ACC112 (cell line): Measurements from ENCODE around the gene MARCHF10.
"Not testable (repeated sequence)": the region's sequence is repeated elsewhere in the genome, so short reads cannot be mapped to it uniquely, and the experiment has no call there.

Source experiments
- H2AFZ ChIP-seq: fragments of 200-600 bp; sonication (generic); one replicate; pipeline ENCODE4 v1.6.0; 2017; ENCODE audit warnings: antibody characterized with exemption, low read length; ENCODE audit not compliant: unreplicated experiment
- H3K27ac ChIP-seq: fragments of 200-600 bp; sonication (generic); 2 replicates; pipeline ENCODE4 v1.5.1; 2014; ENCODE audit warnings: low read depth, mild to moderate bottlenecking, antibody characterized with exemption, low read length, moderate library complexity
- H3K27me3 ChIP-seq: fragments of 200-600 bp; sonication (generic); 2 replicates; pipeline ENCODE4 v1.6.1; 2014; ENCODE audit warnings: mild to moderate bottlenecking, antibody characterized with exemption, low read length, moderate library complexity, mixed read lengths; ENCODE audit not compliant: insufficient read depth
- H3K36me3 ChIP-seq: fragments of 200-600 bp; sonication (generic); 2 replicates; pipeline ENCODE4 v1.6.1; 2016; ENCODE audit warnings: mild to moderate bottlenecking, antibody characterized with exemption, low read length, moderate library complexity, mixed read lengths; ENCODE audit not compliant: insufficient read depth
- H3K4me1 ChIP-seq: fragments of 200-600 bp; sonication (generic); one replicate; pipeline ENCODE4 v1.6.1; 2016; ENCODE audit warnings: low read length, mixed read lengths; ENCODE audit not compliant: insufficient read depth, unreplicated experiment, control insufficient read depth
- H3K4me3 ChIP-seq: fragments of 200-600 bp; sonication (generic); 2 replicates; pipeline ENCODE4 v1.5.1; 2014; ENCODE audit warnings: mild to moderate bottlenecking, low read depth, low read length
- H3K79me2 ChIP-seq: fragments of 200-600 bp; sonication (generic); one replicate; pipeline ENCODE4 v1.6.0; 2016; ENCODE audit warnings: low read length; ENCODE audit not compliant: control insufficient read depth, unreplicated experiment, insufficient read depth

The MARCHF10 gene

DNA sequence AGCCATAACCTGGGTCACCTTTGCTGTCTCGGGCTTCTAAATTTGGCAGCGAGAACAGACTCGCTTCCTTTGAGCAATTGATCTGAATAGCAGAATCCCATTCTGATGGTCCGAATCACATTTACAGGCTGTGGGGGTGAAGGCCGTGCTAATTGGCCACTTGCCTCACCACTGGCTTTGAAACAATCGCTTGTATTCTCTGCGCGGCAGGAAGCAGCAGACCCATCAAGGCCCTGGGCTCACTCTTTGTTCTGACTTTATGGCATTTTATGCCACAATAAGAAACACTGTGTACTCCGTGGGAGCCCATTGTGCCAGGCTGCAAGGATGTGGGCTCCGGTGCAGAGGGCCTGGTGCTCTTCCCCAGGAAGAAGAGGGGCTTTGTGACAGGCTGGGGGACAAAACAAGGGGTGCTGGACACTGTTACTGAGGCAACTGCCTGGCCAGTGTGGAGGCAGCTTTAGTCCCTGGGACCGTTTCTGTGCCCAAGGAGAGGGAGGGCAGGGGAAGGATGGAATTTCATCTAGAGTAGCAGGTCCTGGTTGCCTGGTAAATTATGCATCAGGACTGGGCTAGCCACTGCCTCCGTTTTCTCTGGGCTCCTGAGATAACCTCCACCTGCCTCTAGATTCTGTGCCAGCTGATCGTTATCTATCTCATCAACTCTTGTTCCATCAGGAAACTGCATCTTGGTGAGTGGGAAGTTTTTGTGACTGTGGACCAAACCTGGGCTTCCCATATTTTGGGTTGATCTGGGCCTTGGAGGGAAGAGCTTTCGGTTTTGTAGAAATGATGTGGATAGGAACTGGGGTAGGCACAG is 102.1 kb downstream of the MARCHF10 start:
- Histone ChIP-seq H3K27me3 (no peaks in the 10 kb centered on the region), H3K79me2 (peaks cover 10% of the 10 kb centered on the region), H2AFZ (no peak overlapping the region), H3K4me3 (peak overlapping the region; percentile 85), H3K27ac (peak overlapping the region; percentile 84), H3K36me3 (no peaks in the 10 kb centered on the region), H3K4me1 (peaks cover 24% of the 10 kb centered on the region)

DNA sequence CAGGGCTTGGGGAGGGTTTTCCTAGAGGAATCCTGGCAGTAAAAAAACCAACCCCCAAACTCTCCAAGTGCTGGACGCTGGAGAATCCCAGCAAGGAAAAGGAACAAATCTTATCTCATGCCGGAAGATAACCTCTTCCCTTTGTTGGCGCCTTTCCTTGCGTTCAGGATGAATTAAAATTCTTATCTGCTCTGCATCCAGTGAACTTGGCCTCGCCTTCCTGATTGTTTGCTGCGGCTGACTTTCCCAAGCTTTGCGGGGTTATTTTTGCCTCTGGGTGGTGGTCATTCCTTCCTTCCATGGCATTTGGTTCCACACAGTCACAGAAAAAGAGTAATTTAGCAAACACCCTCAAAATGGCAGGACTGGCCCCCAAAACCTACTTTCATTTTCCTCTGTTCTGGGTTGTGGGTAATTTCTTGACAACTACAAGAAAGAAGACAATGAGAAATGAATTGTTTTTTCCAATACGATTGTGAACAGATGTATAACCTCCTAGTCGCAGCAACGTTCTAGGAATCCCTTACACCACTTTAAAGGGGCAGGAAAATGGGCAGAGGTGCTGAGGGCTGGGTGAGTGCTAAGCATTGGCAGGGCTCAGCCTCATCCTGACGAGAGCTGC is 102.8 kb downstream of the MARCHF10 start:
- no peaks in the 10 kb centered on the region for H3K27me3 ChIP-seq
- H3K79me2 ChIP-seq, result peaks cover 10% of the 10 kb centered on the region
- H3K4me3 ChIP-seq, result peak overlapping the region; percentile 85
- H3K4me1 ChIP-seq, result peaks cover 24% of the 10 kb centered on the region
- peak overlapping the region; percentile 57 for H2AFZ ChIP-seq
- H3K27ac ChIP-seq, result peak overlapping the region; percentile 84
- no peaks in the 10 kb centered on the region for H3K36me3 ChIP-seq

DNA sequence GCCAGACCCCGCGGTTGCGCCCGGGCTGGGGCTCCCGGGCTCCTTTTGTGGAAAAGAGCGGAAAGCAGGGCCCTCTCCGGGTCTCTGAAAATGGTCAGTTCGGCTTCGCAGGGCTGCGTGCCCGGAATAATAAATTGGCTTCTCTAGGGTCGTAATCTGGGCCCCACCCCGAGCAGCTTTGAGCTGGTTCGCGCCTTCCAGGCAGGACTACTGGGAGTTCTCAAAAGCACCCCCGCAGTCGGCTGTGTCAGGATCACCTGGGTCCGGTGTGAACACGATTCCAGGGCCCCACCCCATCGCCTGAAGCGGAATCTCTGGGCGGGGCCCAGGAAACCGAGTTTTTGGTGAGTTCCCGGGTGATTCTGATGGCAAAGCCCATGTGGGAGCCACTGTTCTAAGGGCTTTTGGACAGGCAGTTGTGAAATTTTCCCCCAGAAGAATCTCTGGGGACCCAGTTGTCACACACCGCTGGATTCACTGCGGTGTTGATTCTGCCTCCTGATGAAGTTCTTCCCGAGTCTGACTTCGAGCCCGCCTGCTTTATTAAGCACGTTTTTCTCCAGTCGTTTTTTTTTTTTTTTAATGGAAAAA is 103.6 kb downstream of the MARCHF10 start:
- Histone ChIP-seq H2AFZ (peak overlapping the region; percentile 64), H3K4me1 (peaks cover 24% of the 10 kb centered on the region), H3K27ac (peak overlapping the region; percentile 84)

DNA sequence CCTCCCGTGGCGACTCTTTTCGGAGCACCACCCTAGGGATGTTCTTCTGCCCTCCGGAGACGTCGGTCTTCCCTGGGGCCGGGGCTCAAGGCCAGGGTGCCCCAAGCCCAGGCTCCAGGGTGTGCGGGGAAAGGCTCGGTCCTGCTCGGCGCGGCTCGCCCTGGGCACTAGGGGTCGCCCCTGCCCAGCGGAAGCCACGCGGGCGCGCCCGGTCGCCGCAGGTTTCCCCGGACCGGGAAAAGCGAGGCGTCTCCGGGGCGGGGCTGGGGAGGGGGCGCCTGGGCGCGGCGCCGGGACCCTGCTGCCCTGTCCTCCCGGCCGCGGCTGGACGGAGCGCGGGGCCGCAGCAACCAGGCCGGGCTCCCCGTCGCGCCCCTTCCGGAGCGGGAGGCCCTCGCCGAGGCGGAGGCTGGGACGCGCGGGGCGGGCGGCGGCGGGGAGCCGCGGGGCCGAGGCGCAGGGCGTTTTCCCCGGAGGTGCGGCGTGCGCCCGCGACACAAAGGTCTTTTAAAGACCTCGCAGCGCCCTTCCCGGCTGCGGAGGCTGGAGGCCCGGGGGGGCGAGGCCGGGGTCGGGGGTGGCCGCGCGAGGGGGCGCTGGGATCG is 104.2 kb downstream of the MARCHF10 start:
- no peaks in the 10 kb centered on the region for H3K36me3 ChIP-seq
- H3K27ac ChIP-seq, result peak overlapping the region; percentile 84
- peaks cover 24% of the 10 kb centered on the region for H3K4me1 ChIP-seq
- peaks cover 10% of the 10 kb centered on the region for H3K79me2 ChIP-seq
- H3K27me3 ChIP-seq, result no peaks in the 10 kb centered on the region
- H2AFZ ChIP-seq, result peak overlapping the region; percentile 64
- H3K4me3 ChIP-seq, result peak overlapping the region; percentile 85

More for the DNA sequence above, 103.6 kb downstream of the MARCHF10 start:
- H3K27me3 ChIP-seq, result no peaks in the 10 kb centered on the region
- H3K36me3 ChIP-seq, result no peaks in the 10 kb centered on the region
- peaks cover 10% of the 10 kb centered on the region for H3K79me2 ChIP-seq
- peak overlapping the region; percentile 85 for H3K4me3 ChIP-seq

DNA sequence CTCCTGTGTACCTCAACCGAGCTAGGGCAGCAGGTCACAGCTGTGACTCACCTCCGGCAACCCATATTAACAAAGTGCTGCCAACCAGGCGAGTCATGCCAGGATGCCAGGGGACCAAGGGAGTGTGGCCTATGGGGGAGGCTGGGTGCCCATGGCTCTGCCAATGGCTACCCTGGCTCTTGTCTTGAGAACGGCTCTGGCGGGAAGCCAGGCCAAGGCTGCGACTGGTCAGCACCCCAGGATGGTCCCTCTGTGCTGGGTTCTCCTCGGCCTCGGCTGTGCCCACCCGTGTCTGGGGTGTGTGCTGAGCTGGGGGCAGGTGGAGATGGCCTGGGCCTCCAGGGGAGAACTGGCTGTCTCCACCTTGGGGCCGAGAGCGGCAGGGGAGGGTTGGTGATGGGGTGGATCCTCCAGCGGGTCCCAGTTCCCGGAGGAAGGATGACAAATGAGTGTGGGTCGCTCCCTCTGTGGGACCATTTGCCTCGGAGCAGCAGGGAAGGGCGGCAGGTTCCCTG is 104.8 kb downstream of the MARCHF10 start:
- Histone ChIP-seq H3K27ac (peak overlapping the region; percentile 84), H2AFZ (peak overlapping the region; percentile 20), H3K36me3 (no peaks in the 10 kb centered on the region), H3K27me3 (no peaks in the 10 kb centered on the region), H3K4me1 (peaks cover 24% of the 10 kb centered on the region), H3K79me2 (peaks cover 10% of the 10 kb centered on the region), H3K4me3 (peak overlapping the region; percentile 85)

DNA sequence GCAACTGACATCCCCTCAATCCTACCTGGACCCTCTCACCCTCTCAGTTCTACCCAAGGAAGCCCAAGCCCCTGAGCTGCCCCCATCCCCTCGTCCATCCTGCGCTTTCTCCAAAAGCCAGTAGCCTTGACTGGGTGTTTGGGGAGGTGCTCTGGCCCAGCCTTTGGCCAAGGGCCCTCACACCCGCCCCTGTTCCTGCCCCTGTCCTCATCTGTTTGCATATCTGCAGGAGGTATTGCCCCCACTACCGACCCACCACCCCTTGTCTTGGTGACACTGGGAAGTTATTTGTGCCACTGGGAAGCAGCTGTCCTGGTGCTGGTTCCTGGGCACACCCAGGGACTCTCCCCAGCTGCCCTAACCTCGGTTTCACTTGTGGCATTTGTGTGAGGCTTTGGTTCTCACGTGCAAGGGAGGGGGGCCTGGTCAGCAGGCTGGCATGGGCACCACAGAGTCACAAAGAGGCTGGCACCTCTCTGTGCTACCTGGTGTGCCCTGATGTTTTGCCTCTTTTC is 105.3 kb downstream of the MARCHF10 start:
- Histone ChIP-seq H2AFZ (no peak overlapping the region), H3K27ac (peak overlapping the region; percentile 84; the same call in 1 of the 2 replicates), H3K36me3 (no peaks in the 10 kb centered on the region), H3K4me3 (peak overlapping the region; percentile 85), H3K79me2 (peaks cover 10% of the 10 kb centered on the region), H3K27me3 (no peaks in the 10 kb centered on the region), H3K4me1 (peaks cover 24% of the 10 kb centered on the region)

DNA sequence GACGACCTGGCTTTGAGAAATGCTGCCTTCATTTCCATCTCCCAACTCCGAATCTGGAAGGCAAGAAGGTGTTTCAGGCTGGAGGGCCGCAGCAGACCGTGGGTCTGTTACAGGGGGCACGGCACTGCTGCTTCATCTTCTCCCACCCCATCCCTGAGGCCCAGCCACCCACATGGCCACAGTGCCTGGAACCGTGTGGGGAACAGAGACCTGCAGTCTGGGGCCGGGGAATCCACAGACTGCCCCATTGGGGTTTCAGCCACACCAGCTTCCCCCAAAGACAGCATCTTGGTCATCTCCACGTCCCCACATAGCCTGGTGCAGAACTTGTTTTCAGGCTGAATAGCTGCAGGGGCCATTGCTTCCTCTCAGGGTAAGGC is 106.4 kb downstream of the MARCHF10 start:
- Histone ChIP-seq H3K27me3 (no peaks in the 10 kb centered on the region), H3K79me2 (peaks cover 10% of the 10 kb centered on the region), H2AFZ (no peak overlapping the region), H3K4me3 (no peak overlapping the region), H3K4me1 (peaks cover 24% of the 10 kb centered on the region), H3K36me3 (no peaks in the 10 kb centered on the region), H3K27ac (no peak overlapping the region)

DNA sequence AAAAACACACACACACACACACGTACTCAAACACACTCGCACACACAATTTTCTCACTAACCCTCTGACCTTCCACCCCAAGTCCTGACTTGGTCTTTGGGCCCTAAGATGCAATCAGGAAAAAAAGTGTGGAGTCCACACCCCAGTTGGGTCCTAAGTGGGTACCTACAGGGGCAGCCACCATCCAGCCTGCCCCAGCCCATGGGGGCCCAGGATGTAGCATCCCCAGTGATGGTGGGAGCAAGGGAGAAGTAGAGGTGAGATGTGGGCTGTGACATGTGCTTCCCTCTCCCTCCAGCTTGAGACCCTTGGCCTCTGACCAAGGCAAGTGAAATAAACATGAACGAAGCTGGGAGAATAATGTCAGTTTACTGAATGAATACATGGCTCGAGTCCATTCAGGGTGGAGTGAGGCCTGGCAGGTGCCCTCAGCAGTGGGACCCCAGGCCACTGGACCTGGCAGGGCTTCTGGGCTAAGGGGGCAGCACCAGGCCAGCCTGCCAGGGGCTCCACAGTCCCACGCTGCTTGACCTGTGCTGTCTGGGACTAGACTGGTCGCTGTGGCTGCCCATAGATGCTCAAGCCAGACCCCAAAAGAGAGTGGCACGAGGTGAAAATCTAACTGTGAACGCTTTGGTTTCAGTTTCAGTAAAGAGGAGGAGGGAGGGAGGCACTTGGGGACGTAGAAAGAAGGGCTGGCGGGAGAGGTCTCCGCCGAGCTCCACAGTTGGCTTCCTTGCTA is 107.0 kb downstream of the MARCHF10 start:
- Histone ChIP-seq H2AFZ (no peak overlapping the region), H3K4me3 (no peak overlapping the region)

DNA sequence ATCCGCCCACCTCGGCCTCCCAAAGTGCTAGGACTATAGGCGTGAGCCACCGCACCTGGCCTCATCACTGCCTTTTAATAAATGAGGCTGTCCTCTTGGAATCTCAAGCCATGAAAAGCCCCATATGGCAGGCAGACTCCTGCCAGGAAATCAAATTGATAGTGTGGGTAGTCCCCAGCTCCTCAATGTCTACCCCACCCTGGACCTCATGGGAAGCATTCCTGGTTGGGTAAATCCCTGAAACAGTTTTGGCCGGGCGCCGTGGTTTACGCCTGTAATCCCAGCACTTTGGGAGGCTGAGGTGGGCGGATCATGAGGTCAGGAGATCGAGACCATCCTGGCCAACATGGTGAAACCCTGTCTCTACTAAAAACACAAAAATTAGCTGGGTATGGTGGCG is 109.7 kb downstream of the MARCHF10 start:
- H3K79me2 ChIP-seq, H3K36me3 ChIP-seq, H3K4me3 ChIP-seq, H3K27me3 ChIP-seq, H2AFZ ChIP-seq, H3K4me1 ChIP-seq, H3K27ac ChIP-seq: not testable (repeated sequence)

More for the DNA sequence above, 107.0 kb downstream of the MARCHF10 start:
- Histone ChIP-seq H3K27me3 (no peaks in the 10 kb centered on the region), H3K27ac (no peak overlapping the region), H3K4me1 (peaks cover 22% of the 10 kb centered on the region), H3K79me2 (peaks cover 10% of the 10 kb centered on the region), H3K36me3 (no peaks in the 10 kb centered on the region)
